Neural cell (in vitro differentiated cells): Measurements from ENCODE around the gene ARHGAP10.

Experiments
- EZH2 ChIP-seq: fragments of 200-600, 300-800 bp; shearing (Covaris generic), sonication (generic); IDR thresholded peaks from 2 replicates; pipeline ENCODE4 v1.6.1; 2014; ENCODE audit warnings: antibody characterized with exemption, low read length, borderline replicate concordance, mild to moderate bottlenecking; ENCODE audit not compliant: insufficient read depth, poor library complexity, severe bottlenecking
- TF ChIP-seq, protein P1 (sequence below): fragments of 450-650 bp; IDR thresholded peaks from 2 replicates; pipeline ENCODE4 v1.5.1; 2014; ENCODE audit warnings: antibody characterized with exemption, mild to moderate bottlenecking, moderate library complexity; ENCODE audit not compliant: poor library complexity, severe bottlenecking

DNA sequence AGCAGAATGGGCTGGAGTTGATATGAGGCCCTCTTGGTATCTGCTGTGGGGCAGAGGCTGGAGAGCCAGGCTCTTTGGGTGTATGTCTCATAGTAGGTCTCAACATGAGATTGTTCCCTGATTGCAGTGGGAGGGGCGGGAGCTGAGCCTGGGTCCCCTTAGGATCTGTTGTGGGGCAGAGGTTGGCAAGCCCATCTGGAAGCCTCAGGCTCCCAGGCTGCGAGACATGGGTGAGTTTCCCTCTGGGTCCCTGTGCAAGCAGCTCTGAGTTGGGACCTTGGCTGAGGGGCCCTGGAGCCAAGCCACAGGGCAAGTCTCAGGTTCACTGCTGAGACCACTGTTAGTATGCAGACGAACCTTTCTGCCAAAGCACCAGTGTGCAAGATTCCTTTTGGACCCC is 201.9 kb downstream of the ARHGAP10 start:
- TF ChIP-seq, protein P1, sequence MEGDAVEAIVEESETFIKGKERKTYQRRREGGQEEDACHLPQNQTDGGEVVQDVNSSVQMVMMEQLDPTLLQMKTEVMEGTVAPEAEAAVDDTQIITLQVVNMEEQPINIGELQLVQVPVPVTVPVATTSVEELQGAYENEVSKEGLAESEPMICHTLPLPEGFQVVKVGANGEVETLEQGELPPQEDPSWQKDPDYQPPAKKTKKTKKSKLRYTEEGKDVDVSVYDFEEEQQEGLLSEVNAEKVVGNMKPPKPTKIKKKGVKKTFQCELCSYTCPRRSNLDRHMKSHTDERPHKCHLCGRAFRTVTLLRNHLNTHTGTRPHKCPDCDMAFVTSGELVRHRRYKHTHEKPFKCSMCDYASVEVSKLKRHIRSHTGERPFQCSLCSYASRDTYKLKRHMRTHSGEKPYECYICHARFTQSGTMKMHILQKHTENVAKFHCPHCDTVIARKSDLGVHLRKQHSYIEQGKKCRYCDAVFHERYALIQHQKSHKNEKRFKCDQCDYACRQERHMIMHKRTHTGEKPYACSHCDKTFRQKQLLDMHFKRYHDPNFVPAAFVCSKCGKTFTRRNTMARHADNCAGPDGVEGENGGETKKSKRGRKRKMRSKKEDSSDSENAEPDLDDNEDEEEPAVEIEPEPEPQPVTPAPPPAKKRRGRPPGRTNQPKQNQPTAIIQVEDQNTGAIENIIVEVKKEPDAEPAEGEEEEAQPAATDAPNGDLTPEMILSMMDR = no peak
- TF ChIP-seq EZH2 = no peak
